TTC549 (cell line): Measurements from ENCODE around the gene RNF39.

Source experiments
- FAIRE-seq: peaks from 2 replicates; lab custom pipeline; 2012; peaks lifted over from hg19 to GRCh38; lab: Jason Lieb, UNC

The RNF39 gene

GRCh38 chr6:30096829-30097228 lies 21.3 kb upstream of the RNF39 start:
- no peak for FAIRE-seq

DNA sequence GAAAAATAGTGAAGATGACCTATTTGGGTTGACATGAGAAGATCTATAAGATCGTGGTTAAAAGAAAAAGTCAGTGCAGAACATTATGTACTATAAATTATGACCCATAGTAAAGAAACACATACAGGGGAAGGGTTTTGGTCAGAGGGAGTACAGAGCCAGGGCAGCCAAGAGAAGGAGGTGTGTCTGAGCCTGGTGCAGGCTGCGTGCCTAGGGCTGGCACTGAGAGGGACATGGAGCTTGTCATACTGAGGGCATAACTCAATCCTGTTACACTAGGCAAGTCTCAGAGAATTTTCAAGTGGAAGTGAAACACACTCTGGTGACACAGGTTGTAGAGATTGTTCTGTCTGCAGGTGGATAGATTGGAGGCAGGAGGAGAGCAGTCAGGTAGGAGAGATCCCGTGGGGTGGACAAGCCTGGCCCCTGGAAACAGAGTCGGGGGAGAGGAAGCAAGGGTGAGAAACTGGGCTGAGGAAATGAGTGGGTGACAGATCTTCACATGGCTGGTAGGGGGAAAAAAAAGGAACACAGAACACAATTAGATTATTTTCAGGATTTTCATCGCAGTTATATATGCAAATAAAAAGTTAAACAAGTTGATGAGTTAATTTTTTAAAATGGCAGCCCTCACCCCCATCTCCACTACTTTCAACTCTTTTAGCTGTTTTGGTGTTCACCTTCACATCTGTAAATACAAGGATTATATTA lies 18.5 kb upstream of the RNF39 start:
- no peak for FAIRE-seq

- FAIRE-seq: no peak
Observed at GRCh38 chr6:30092852-30093543, 17.4 kb upstream of the RNF39 start.

GRCh38 chr6:30091577-30092381 lies 16.2 kb upstream of the RNF39 start:
- no peak for FAIRE-seq

DNA sequence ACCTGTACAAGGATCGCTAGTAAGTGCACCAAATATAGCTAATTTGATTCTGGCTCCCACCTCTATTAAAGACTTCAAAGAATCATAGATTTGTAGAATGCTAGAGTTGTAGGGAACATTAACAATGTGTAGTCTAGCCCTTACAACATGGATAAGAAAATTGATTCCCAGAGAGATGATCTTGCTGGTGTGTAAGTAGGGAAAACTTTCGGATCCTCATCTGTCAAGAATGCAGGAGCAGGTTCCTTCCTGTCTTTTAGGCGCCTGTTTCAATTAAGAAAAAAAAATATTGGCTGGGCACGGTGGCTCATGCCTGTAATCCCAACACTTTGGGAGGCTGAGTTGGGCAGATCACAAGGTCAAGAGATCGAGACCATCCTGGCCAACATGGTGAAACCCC lies 12.3 kb upstream of the RNF39 start:
- no peak for FAIRE-seq

DNA sequence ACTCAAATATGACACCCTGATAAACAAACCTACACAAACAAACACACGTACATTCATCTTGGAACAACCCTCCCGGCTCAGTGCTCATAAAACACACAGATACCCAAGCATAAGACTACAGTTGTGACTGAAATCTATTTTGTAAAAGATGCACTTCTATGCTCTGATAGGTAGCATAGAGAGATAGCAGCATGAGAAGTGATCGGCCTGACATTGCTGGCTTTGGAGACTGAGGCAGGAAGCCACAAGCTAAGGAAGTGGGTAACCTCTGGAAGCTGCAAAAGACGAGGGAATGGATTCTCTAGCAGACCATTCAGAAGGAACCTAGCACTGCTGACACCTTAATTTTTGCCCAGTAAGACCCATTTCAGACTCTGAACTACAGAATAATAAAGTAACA lies 1.6 kb upstream of the RNF39 start:
- no peak for FAIRE-seq

- no peak for FAIRE-seq
Observed at GRCh38 chr6:30075790-30076732, 492 bp upstream of the RNF39 start.

DNA sequence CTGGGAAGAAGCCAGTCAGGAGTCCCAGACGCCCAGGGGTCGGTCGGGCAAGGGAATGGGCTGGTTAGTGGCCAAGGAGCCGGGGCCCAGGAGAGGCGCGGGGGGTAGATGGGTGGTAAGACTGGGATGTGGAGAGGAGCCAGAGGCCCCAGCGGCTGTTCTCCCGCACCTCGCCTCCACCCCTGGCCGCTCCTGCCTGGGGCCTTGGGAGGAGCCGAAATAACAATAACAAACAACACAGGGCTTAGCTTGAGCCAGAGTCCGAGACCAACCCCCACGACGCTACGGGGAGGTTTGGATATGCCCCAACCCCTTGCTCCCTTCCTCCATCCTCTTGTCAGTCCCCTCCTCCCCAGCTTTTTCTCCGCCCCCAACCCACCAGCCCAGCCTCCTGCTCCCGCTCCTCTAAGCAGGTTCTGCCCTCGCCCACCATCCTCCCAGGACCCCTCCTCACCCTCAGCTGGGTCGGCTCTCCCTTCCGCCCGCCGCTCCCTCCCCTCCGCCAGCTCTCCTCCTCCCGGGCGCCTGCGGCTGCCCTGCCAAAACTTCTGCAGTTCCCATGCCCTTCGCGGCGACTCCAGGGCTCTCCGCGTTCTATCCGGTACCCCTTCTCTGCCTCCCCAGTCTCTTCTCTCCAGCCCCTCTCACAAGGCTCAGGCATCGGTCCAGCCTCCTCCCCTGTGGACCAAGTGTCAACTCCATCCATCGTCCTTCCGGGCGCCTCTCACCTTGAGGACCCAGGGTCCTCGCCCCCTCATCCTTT lies 1.1 kb downstream of the RNF39 start:
- FAIRE-seq: no peak

DNA sequence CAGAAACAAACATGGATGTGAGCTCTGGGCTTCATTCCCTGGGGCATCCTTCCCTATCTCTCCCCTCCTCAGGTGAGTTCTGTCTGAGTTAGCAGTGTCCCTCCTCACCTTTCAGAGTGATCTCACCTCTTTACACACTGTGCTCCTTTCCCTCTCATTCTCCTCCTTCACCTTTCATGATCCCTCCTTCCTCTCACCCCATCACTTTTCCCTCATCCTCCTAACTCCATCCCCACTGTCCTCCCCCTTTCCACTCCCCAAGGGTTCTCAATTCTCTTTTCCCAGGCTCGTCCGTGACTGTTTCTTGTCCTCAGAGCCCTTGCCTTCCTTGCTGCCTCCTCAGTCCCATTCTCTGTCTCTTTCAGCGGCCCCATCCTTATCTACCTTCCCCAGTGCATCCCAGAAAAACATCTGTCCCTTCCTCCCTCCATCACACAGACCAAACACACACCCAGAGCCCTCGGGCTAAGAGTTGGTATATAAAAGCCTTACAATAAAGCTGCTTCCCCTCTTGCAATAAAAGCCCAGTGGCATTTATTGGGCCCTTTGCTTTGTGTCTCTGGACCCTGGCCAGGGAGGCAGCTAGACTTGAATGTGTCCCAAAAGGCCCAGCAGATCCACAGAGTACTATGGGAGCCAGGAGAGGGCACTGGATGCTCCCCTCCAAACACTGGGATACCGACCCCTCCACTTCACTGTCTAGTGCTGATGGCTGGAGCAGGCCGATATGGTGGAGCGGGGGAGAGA lies 1.9 kb downstream of the RNF39 start:
- FAIRE-seq: no peak

DNA sequence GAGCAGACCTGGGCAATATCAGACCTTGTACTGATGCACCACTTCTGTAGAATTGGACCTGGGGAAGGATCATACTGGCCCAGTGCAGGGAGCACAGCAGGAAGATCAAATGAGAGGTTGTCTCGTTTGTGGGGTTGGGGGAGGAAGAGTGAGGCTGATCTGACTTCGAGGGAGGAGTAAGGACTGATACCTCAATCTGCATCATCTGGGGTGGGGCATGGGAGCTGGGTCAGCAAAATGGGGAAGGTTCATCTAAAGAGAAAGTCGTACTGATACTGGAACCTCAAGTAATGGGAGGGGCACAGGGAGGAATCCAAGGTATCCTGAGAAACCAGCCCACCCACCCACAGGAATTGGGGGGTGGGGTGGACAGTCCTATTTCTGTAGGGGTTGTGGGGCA lies 3.7 kb downstream of the RNF39 start:
- no peak for FAIRE-seq

DNA sequence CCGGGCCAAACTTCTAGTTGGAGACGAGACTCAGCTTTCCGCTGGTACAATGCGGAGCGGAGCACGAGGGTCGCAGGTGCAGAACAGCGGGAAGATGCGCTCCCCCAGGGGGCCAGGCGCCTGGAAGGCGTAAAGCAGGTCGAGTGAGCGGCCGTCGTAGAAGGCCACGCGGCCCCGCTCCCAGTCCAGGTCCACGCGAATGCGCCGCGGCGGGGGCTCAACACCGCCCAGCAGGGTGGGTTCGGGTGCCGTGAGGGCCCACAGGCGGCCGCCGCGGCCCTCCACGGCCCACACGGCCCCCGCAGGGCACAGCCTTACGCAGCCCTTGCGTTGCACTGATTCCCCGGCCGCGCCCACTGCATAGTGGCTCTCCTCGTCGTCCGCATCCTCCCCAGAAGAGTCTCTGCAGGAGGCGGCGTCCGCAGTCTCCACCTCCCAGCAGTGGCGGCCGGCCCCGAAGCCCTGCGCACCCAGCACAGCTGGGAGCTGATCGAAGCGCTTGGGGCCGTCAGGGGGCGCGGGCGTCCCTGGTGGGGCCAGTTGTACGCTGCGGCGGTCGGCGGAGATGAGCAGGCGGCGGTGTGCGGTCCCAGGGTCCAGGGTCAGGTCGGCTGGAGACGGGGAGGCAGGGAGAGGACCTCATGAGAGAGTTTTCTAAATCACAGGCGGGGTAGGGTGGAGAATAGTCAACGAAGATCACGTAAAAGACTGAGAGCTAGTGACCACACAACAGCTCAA lies 4.3 kb downstream of the RNF39 start:
- FAIRE-seq: no peak

- FAIRE-seq: no peak
Observed at GRCh38 chr6:30067460-30068139, 8.0 kb downstream of the RNF39 start.

- peak; percentile 95 for FAIRE-seq
Observed at GRCh38 chr6:30066577-30067459, 8.8 kb downstream of the RNF39 start, which contains the start of gene PPP1R11. Gene PPP1R11, plus strand, starts transcription at chr6:30067198. Its CDS starts 213 bp downstream, at chr6:30067411.

DNA sequence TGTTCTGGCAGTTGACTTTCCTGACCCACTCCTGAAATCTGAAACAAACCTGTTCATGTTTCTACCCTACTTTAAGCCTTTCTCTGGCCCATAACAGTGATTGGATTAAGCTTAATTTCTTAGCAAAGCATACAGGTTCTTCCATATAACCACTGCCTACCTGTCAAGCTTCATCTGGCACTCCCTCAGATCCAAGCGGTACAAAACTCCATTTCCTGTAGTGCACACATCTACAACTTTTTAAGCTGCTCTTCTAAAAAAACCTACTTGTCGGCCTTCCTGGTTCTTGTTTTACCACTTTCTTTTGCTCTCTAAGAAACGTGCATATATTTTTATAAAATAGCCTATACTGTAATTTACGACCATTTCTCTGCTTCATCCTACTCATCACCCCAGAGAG lies 9.5 kb downstream of the RNF39 start:
- no peak for FAIRE-seq

- no peak for FAIRE-seq
Observed at GRCh38 chr6:30063315-30063714, 12.3 kb downstream of the RNF39 start.

- FAIRE-seq: no peak
Observed at GRCh38 chr6:30062471-30063178, 12.9 kb downstream of the RNF39 start.

DNA sequence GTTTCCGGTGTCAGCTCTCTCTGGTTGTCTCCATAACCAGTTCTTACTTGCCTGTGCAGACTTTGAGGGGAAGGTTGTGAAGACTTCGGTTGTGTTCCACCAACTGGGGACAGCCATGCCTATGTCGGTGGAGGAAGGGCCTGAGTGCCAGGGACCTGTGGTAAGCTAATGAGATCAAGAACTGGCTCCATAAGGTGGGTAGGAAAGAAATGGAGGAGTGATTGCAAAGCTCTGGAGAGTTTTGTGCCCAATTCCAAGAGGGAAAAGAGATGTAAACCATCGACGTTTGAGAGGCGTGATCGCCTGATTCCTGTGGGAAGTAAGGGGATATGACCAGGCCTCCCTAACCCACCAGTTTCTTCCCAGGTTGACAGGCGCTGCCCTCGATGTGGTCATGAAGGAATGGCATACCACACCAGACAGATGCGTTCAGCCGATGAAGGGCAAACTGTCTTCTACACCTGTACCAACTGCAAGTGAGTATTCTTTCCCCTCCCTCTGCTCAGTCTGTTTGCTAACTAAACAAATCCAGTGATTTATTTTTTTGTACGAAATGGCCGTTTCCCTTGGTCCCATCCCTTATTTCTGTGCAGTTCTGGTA lies 13.6 kb downstream of the RNF39 start:
- no peak for FAIRE-seq
